Stimulated activated CD4-positive, alpha-beta T cell treated with anti-CD3 and anti-CD28 coated beads, Interleukin-12 subunit alpha, Interleukin-12 subunit beta, amount 100 ng/mL, for 48 hours (primary cell): ENCODE results near the gene B4GALNT1.
"Not testable (repeated sequence)": the region's sequence is repeated elsewhere in the genome, so short reads cannot be mapped to it uniquely, and the experiment has no call there.

Experiments
- DNase-seq, 3 donors: peaks; one replicate each; pipeline ENCODE4 v3.0.0-alpha.2; 2020; ENCODE audit warnings: low read depth in 2 of 3, low spot score in 1 of 3

Gene B4GALNT1

GRCh38 chr12:57638096-57638495, 5.1 kb upstream of the B4GALNT1 start:
- DNase-seq: no peak

GRCh38 chr12:57637364-57637763, 4.4 kb upstream of the B4GALNT1 start:
- DNase-seq: no peak

- not testable (repeated sequence) for DNase-seq
These were observed 3.7 kb upstream of the B4GALNT1 start for GRCh38 chr12:57636731-57637130.

GRCh38 chr12:57632073-57632957, 686 bp downstream of the B4GALNT1 start:
- no peak for DNase-seq

- no peak for DNase-seq
These were observed 1.4 kb downstream of the B4GALNT1 start for GRCh38 chr12:57631566-57632072.

- DNase-seq: no peak
These were observed 2.0 kb downstream of the B4GALNT1 start for GRCh38 chr12:57630891-57631433.

GRCh38 chr12:57629897-57630471, 3.0 kb downstream of the B4GALNT1 start:
- DNase-seq: no peak

- no peak for DNase-seq
These were observed 4.5 kb downstream of the B4GALNT1 start for GRCh38 chr12:57628280-57629191.

GRCh38 chr12:57627501-57628279, 5.3 kb downstream of the B4GALNT1 start:
- no peak for DNase-seq

GRCh38 chr12:57626921-57627445, 6.0 kb downstream of the B4GALNT1 start:
- DNase-seq: no peak

GRCh38 chr12:57626111-57626920, 6.7 kb downstream of the B4GALNT1 start:
- no peak for DNase-seq

GRCh38 chr12:57625261-57626032, 7.6 kb downstream of the B4GALNT1 start:
- DNase-seq: no peak

GRCh38 chr12:57624441-57625220, 8.4 kb downstream of the B4GALNT1 start:
- no peak for DNase-seq

GRCh38 chr12:57623811-57624390, 9.1 kb downstream of the B4GALNT1 start:
- DNase-seq: no peak

- no peak for DNase-seq
These were observed 9.6 kb downstream of the B4GALNT1 start for GRCh38 chr12:57623385-57623784.

- DNase-seq: no peak
These were observed 10.4 kb downstream of the B4GALNT1 start for GRCh38 chr12:57622293-57623245.
